ENCODE measurements around the gene PTH1R.

GRCh38 chr3:46877406-46878125 lies at the start of gene PTH1R:
- no peak for TF ChIP-seq POLR2A (IDR thresholded peaks at IDR 0.05; ENCODE audit: low read depth, low read length)
- no peak for TF ChIP-seq POLR2AphosphoS5 (IDR thresholded peaks at IDR 0.05; ENCODE audit: low read depth, low read length)
- no peak for TF ChIP-seq TAF1 (IDR thresholded peaks at IDR 0.05; ENCODE audit: borderline replicate concordance, low read depth, low read length)

All from GM12892 (cell line).